Trophoblast cell (in vitro differentiated cells and primary cell): ENCODE data around the gene HIF3A.
A peak's percentile ranks its signal among the peaks of the same experiment; 100 is the strongest.
"Not testable (repeated sequence)": the region's sequence is repeated elsewhere in the genome, so short reads cannot be mapped to it uniquely, and the experiment has no call there.

Source experiments
- DNase-seq, 2 donors: peaks; one replicate each; pipeline ENCODE4 v3.0.0-alpha.2; 2016
- H2AFZ ChIP-seq: 2 replicates; pipeline ENCODE4 v1.6.1; 2013; ENCODE audit warnings: low read length, moderate library complexity, mild to moderate bottlenecking; ENCODE audit not compliant: insufficient read depth, poor library complexity
- H2AK5ac ChIP-seq: 2 replicates; pipeline ENCODE4 v1.6.1; 2013; ENCODE audit warnings: mild to moderate bottlenecking, low read length
- H2BK120ac ChIP-seq: 2 replicates; pipeline ENCODE4 v1.6.1; 2013; ENCODE audit warnings: low read length, mild to moderate bottlenecking, moderate library complexity; ENCODE audit not compliant: insufficient read depth, poor library complexity
- H2BK12ac ChIP-seq: 2 replicates; pipeline ENCODE4 v1.6.1; 2013; ENCODE audit warnings: mild to moderate bottlenecking, low read length, moderate library complexity
- H2BK5ac ChIP-seq: 2 replicates; pipeline ENCODE4 v1.6.1; 2013; ENCODE audit warnings: low read length, low read depth, moderate library complexity, mild to moderate bottlenecking; ENCODE audit not compliant: poor library complexity
- H3K14ac ChIP-seq: 2 replicates; pipeline ENCODE4 v1.6.1; 2013; ENCODE audit warnings: mild to moderate bottlenecking, low read length
- H3K18ac ChIP-seq: 2 replicates; pipeline ENCODE4 v1.6.1; 2013; ENCODE audit warnings: mild to moderate bottlenecking, low read length
- H3K23ac ChIP-seq: 2 replicates; pipeline ENCODE4 v1.6.1; 2013; ENCODE audit warnings: low read length
- H3K27ac ChIP-seq: 2 replicates; pipeline ENCODE4 v1.5.1; 2013; ENCODE audit warnings: low read depth, mild to moderate bottlenecking, inconsistent platforms, low read length, moderate library complexity
- H3K27me3 ChIP-seq: 2 replicates; pipeline ENCODE4 v1.6.1; 2013; ENCODE audit warnings: inconsistent platforms, mild to moderate bottlenecking, low read length, moderate library complexity; ENCODE audit not compliant: insufficient read depth
- H3K36me3 ChIP-seq, 2 experiments: 1 replicate in 1 of 2; 2 replicates in 1 of 2; pipeline ENCODE4 v1.6.1; 2013; ENCODE audit warnings: low read length in 2 of 2, mild to moderate bottlenecking in 2 of 2, moderate library complexity in 1 of 2; ENCODE audit not compliant: insufficient read depth in 2 of 2, control insufficient read depth in 1 of 2
- H3K4ac ChIP-seq: 2 replicates; pipeline ENCODE4 v1.6.1; 2013; ENCODE audit warnings: low read depth, mild to moderate bottlenecking, low read length, moderate library complexity
- H3K4me1 ChIP-seq, 2 experiments: 1 replicate in 1 of 2; 2 replicates in 1 of 2; pipeline ENCODE4 v1.6.1; 2013; ENCODE audit warnings: low read length in 2 of 2, mild to moderate bottlenecking in 2 of 2, moderate library complexity in 1 of 2; ENCODE audit not compliant: insufficient read depth in 2 of 2, control insufficient read depth in 1 of 2
- H3K4me2 ChIP-seq: 2 replicates; pipeline ENCODE4 v1.6.1; 2013; ENCODE audit warnings: inconsistent platforms, mild to moderate bottlenecking, low read length, moderate library complexity
- H3K4me3 ChIP-seq: 2 replicates; pipeline ENCODE4 v1.5.1; 2013; ENCODE audit warnings: mild to moderate bottlenecking, low read depth, low read length, inconsistent platforms
- H3K79me1 ChIP-seq: one replicate; pipeline ENCODE4 v1.6.1; 2013; ENCODE audit warnings: low read length
- H3K79me2 ChIP-seq: 2 replicates; pipeline ENCODE4 v1.6.1; 2013; ENCODE audit warnings: low read length, mild to moderate bottlenecking; ENCODE audit not compliant: control insufficient read depth, insufficient read depth, poor library complexity
- H3K9ac ChIP-seq: 2 replicates; pipeline ENCODE4 v1.6.1; 2013; ENCODE audit warnings: mild to moderate bottlenecking, low read length
- H3K9me3 ChIP-seq: 2 replicates; pipeline ENCODE4 v1.6.1; 2013; ENCODE audit warnings: low read depth, mild to moderate bottlenecking, control low read depth, inconsistent platforms, low read length; ENCODE audit not compliant: insufficient read depth
- H4K12ac ChIP-seq: 2 replicates; pipeline ENCODE4 v1.6.1; 2013; ENCODE audit warnings: low read depth, mild to moderate bottlenecking, low read length, moderate library complexity
- H4K8ac ChIP-seq: 2 replicates; pipeline ENCODE4 v1.6.1; 2013; ENCODE audit warnings: low read depth, mild to moderate bottlenecking, low read length, moderate library complexity
- H4K91ac ChIP-seq: one replicate; pipeline ENCODE4 v1.6.1; 2013; ENCODE audit warnings: low read depth, mild to moderate bottlenecking, low read length, moderate library complexity
- WGBS: extraction: QIAGEN DNeasy Blood & Tissue Kit; methylation state at CpG from one replicate; pipeline ENCODE4 v1.1.7; 2013; ENCODE audit warnings: missing lambda C conversion rate; ENCODE audit not compliant: insufficient read length, insufficient coverage; ENCODE audit errors: extremely low coverage; 5-methylcytosine and 5-hydroxymethylcytosine counted together

The HIF3A gene

DNA sequence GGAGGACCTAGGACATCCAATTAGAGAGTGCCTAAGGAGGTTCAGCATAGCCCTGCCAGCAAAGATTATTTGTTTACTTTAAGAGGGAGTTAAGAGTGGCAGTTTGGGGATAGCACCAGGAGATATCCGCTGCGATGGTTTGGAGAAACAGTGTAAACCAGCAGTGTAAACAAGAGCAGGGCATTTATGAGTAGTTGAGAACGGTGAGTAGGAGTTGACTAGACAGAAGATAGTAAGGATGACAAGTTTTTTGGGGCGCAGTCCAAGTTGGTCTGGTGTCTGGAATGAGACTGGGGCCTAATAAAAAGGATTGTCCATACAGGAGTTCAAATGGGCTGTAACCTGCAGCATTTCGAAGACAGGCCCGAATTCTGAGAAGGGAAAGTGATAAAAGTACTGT lies 22.9 kb upstream of the HIF3A start:
- H3K9me3 ChIP-seq, H3K79me2 ChIP-seq, H4K8ac ChIP-seq, H3K4me2 ChIP-seq, H3K9ac ChIP-seq, H3K27me3 ChIP-seq, H3K23ac ChIP-seq, H3K36me3 ChIP-seq, H4K91ac ChIP-seq, DNase-seq, H3K18ac ChIP-seq, H2AFZ ChIP-seq, H3K14ac ChIP-seq, H4K12ac ChIP-seq, H3K4ac ChIP-seq, H2BK12ac ChIP-seq, H2AK5ac ChIP-seq, H3K27ac ChIP-seq, H2BK120ac ChIP-seq, H2BK5ac ChIP-seq, H3K4me3 ChIP-seq: not testable (repeated sequence)
- no CpG with 5 or more reads among the region's 6 CpGs for WGBS
- Histone ChIP-seq H3K4me1 (peaks cover 6 to 14% of the 10 kb centered on the region in 2 experiments), H3K79me1 (peaks cover 12% of the 10 kb centered on the region)

DNA sequence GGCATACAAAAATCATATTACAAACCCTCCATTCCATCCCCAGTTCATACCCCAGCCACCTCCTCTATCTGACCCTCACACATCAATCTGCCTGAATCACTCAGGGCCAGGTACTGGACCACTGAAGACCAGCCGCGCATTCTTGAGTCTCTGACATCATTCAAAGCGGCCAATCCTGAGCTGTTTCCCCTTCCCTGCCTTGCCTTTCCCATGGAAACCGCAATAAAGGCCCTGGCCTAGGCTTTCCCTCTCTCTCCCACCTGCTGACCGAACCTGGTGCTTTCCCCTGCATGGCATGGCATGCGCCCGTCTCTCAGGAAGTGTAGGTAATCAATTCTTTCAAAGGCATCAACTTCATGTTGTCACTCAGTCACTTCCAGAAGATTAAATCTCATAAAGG lies 17.7 kb upstream of the HIF3A start:
- Histone ChIP-seq H4K12ac (no peak overlapping the region), H4K8ac (no peak overlapping the region), H3K4me3 (no peak overlapping the region), H3K27me3 (no peaks in the 10 kb centered on the region), H3K14ac (peak overlapping the region; percentile 48), H3K23ac (no peak overlapping the region), H3K9ac (no peak overlapping the region), H2BK5ac (no peak overlapping the region), H2BK12ac (peak overlapping the region; percentile 95), H3K79me1 (peaks cover 2% of the 10 kb centered on the region), H3K4me1 (peaks cover 2% of the 10 kb centered on the region in 2 experiments), H3K4me2 (no peak overlapping the region), H3K36me3 (peaks cover 0 to 2% of the 10 kb centered on the region in 2 experiments), H3K9me3 (no peaks in the 10 kb centered on the region), H2AK5ac (peak overlapping the region; percentile 66), H3K4ac (no peak overlapping the region), H3K27ac (no peak overlapping the region), H4K91ac (peak overlapping the region; percentile 64), H3K18ac (no peak overlapping the region), H2AFZ (no peak overlapping the region), H2BK120ac (peak overlapping the region; percentile 52), H3K79me2 (no peaks in the 10 kb centered on the region)
- WGBS: no CpG with 5 or more reads among the region's 7 CpGs
- no peak for DNase-seq

DNA sequence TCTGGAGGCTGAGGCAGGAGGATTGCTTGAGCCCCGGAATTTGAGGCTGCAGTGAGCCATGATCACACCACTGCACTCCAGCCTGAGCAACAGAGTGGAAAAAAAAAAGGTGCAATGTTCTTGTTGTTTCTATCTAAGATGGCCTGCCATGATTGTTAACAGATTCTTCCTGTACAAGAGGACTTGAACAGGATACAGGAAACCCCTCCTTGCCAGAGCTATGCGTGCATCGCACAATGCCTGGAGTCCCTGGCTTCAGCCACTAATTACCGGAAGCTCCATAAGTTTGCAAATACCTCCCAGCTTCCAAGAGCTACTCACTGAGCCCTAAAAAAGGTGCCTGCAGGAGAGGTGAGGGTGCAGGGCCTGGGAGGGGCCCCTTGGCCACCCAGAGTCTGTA lies 13.1 kb upstream of the HIF3A start:
- H3K9me3 ChIP-seq: no peaks in the 10 kb centered on the region
- no peak overlapping the region for H2BK5ac ChIP-seq
- no peak overlapping the region for H3K4ac ChIP-seq
- H3K23ac ChIP-seq: no peak overlapping the region
- no peak overlapping the region for H3K4me3 ChIP-seq
- WGBS: no CpG with 5 or more reads among the region's 4 CpGs
- H2BK12ac ChIP-seq: no peak overlapping the region
- no peaks in the 10 kb centered on the region for H3K27me3 ChIP-seq
- no peak overlapping the region for H2BK120ac ChIP-seq
- no peak overlapping the region for H3K4me2 ChIP-seq
- no peak overlapping the region for H3K9ac ChIP-seq
- no peaks in the 10 kb centered on the region for H3K36me3 ChIP-seq
- no peak overlapping the region for H4K91ac ChIP-seq
- no peak overlapping the region for H3K27ac ChIP-seq
- no peak overlapping the region for H2AFZ ChIP-seq
- no peak overlapping the region for H4K8ac ChIP-seq
- no peak overlapping the region for H4K12ac ChIP-seq
- H3K18ac ChIP-seq: no peak overlapping the region
- H3K14ac ChIP-seq: no peak overlapping the region
- H3K4me1 ChIP-seq: peaks cover 2% of the 10 kb centered on the region in 2 experiments
- DNase-seq: no peak
- H3K79me2 ChIP-seq: no peaks in the 10 kb centered on the region
- peaks cover 2% of the 10 kb centered on the region for H3K79me1 ChIP-seq
- H2AK5ac ChIP-seq: no peak overlapping the region

DNA sequence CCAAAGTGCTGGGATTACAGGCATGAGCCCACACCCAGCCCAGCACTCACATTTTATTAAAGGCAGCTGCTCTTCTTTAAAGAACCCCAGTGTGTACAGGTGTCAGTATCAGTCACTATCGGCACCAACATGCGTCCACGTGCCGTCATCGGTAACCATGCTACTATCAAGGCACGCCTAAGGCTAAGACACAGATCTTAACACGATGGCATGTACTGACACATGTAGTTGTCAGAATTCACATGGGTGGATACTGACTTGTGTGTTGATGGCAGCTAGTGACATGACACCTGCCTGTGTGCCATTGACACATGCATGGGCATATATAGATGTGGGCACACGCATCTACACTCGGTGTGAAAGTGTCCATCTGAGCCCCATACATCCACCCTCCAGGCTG lies 12.2 kb upstream of the HIF3A start:
- Histone ChIP-seq H3K4ac (no peak overlapping the region), H4K91ac (no peak overlapping the region), H2BK12ac (no peak overlapping the region), H3K27me3 (no peaks in the 10 kb centered on the region), H2AK5ac (no peak overlapping the region), H3K27ac (no peak overlapping the region), H4K8ac (no peak overlapping the region), H3K23ac (no peak overlapping the region), H3K18ac (no peak overlapping the region), H3K4me2 (no peak overlapping the region), H3K4me1 (peaks cover 0 to 4% of the 10 kb centered on the region in 2 experiments), H3K4me3 (no peak overlapping the region), H3K36me3 (no peaks in the 10 kb centered on the region), H2AFZ (no peak overlapping the region), H3K79me1 (no peaks in the 10 kb centered on the region), H2BK5ac (no peak overlapping the region), H3K79me2 (no peaks in the 10 kb centered on the region), H2BK120ac (no peak overlapping the region), H3K9me3 (peaks cover 1% of the 10 kb centered on the region), H3K9ac (no peak overlapping the region), H3K14ac (no peak overlapping the region), H4K12ac (no peak overlapping the region)
- no CpG with 5 or more reads among the region's 9 CpGs for WGBS
- no peak for DNase-seq
